PC-3 (cell line): ENCODE data around the gene LGALS9C.
"Not testable (repeated sequence)": the region's sequence is repeated elsewhere in the genome, so short reads cannot be mapped to it uniquely, and the experiment has no call there.

Experiments
- EZH2phosphoT487 ChIP-seq: fragments of 300-600 bp; sonication (generic); IDR thresholded peaks from 2 replicates; pipeline ENCODE4 v1.6.1; 2018; ENCODE audit warnings: mild to moderate bottlenecking, antibody characterized with exemption, low read length, borderline replicate concordance
- TF ChIP-seq, protein P1 (sequence below): fragments of 300-600 bp; sonication (generic); conservative IDR thresholded peaks from 2 replicates; pipeline ENCODE4 v1.5.1; 2017; ENCODE audit warnings: antibody characterized with exemption, low read depth, mild to moderate bottlenecking, low read length

DNA sequence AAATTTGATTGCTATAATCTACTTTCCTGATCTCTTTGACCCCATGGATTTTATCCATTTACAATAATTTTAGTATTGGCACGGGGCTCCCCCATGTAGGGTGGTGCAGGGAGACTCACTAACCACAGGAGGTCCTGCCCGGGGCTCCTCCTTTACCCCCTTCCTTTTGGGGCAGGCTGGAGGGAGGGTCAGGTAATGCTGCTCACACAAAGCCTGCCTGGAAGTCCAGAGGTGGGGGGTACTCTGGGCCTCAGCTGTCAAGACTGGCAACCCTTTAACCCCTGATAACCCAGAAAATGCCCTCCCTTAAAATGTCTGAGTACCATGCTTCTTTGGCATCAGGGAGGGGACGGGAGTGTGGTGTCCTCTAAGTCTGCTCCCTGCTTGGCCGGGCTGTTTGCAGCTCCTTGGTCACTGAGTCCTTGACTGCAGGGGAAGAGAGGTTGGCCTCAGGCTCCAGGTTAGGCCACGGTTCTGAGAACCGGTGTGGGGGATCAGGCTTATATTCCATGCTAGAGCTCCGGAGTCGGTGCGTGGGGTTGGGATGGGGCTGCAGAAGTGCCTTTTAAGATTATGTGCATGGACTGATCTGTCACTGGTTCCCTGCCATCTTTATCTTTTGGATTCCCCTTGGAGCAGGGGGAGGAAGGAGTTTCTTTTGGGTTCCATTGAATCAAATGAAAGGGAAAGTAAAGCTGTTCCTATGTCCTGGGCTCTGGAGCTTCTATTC lies 28.9 kb upstream of the LGALS9C start:
- TF ChIP-seq, protein P1, sequence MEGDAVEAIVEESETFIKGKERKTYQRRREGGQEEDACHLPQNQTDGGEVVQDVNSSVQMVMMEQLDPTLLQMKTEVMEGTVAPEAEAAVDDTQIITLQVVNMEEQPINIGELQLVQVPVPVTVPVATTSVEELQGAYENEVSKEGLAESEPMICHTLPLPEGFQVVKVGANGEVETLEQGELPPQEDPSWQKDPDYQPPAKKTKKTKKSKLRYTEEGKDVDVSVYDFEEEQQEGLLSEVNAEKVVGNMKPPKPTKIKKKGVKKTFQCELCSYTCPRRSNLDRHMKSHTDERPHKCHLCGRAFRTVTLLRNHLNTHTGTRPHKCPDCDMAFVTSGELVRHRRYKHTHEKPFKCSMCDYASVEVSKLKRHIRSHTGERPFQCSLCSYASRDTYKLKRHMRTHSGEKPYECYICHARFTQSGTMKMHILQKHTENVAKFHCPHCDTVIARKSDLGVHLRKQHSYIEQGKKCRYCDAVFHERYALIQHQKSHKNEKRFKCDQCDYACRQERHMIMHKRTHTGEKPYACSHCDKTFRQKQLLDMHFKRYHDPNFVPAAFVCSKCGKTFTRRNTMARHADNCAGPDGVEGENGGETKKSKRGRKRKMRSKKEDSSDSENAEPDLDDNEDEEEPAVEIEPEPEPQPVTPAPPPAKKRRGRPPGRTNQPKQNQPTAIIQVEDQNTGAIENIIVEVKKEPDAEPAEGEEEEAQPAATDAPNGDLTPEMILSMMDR: not testable (repeated sequence)
- not testable (repeated sequence) for TF ChIP-seq EZH2phosphoT487
